H1 (cell line): Measurements from ENCODE around the gene CHTF18. TPM values are rescaled to one million over a fixed set of nuclear protein-coding genes. Genes with fewer than 3 reads are reported as not detected.

Experiments
- CTCF ChIA-PET: fragments of 300-600 bp; sonication (Branson Sonifier 250); formaldehyde crosslinking; loops from one replicate; lab custom pipeline; 2021; ENCODE audit not compliant: partially characterized antibody; lab: Charles Lee
- POLR2A ChIA-PET: fragments of 300-600 bp; sonication (Branson Sonifier 250); formaldehyde crosslinking; loops from one replicate; lab custom pipeline; 2021; ENCODE audit warnings: inconsistent platforms; ENCODE audit not compliant: partially characterized antibody; lab: Charles Lee
- DNase-seq, 2 experiments: peaks; one replicate each; pipeline versions ENCODE4 v3.0.0 to v3.0.0-alpha.2; 2010 to 2022; ENCODE audit warnings: low spot score in 2 of 2, low read depth in 1 of 2, mixed read lengths in 1 of 2
- FAIRE-seq: peaks from 2 replicates; lab custom pipeline; 2011; peaks lifted over from hg19 to GRCh38; lab: Jason Lieb, UNC
- H2AFZ ChIP-seq: 2 replicates; pipeline ENCODE4 v1.8.1; 2012; ENCODE audit warnings: low read length, inconsistent platforms
- H2AK5ac ChIP-seq: 2 replicates; pipeline ENCODE4 v1.6.1; 2013; ENCODE audit warnings: low read depth, low read length
- H2BK120ac ChIP-seq: replicated peaks from 2 replicates; pipeline ENCODE3; 2013; ENCODE audit warnings: low read depth, low read length, inconsistent platforms
- H2BK12ac ChIP-seq: 2 replicates; pipeline ENCODE4 v1.6.1; 2013; ENCODE audit warnings: low read depth, low read length
- H2BK15ac ChIP-seq: 2 replicates; pipeline ENCODE4 v1.6.1; 2013; ENCODE audit warnings: low read length
- H2BK20ac ChIP-seq: 2 replicates; pipeline ENCODE4 v1.6.1; 2013; ENCODE audit warnings: low read length
- H2BK5ac ChIP-seq: 2 replicates; pipeline ENCODE4 v1.6.1; 2013; ENCODE audit warnings: low read depth, low read length
- H3K14ac ChIP-seq: 2 replicates; pipeline ENCODE4 v1.6.1; 2013; ENCODE audit warnings: inconsistent platforms; ENCODE audit not compliant: insufficient read length
- H3K18ac ChIP-seq: 2 replicates; pipeline ENCODE4 v1.6.1; 2013; ENCODE audit warnings: low read length; ENCODE audit errors: extremely low read depth
- H3K23ac ChIP-seq: 2 replicates; pipeline ENCODE4 v1.6.1; 2013; ENCODE audit warnings: inconsistent platforms; ENCODE audit not compliant: insufficient read length
- H3K23me2 ChIP-seq: 2 replicates; pipeline ENCODE4 v1.6.1; 2013; ENCODE audit warnings: low read depth, low read length
- H3K27ac ChIP-seq: 2 replicates; pipeline ENCODE4 v1.6.1; 2011; ENCODE audit warnings: low read depth, low read length, inconsistent platforms
- H3K27me3 ChIP-seq, 4 experiments: replicated peaks in 1 of 4; 1 replicate in 1 of 4; 2 replicates in 3 of 4; pipeline versions ENCODE4 v1.6.1 to v1.8.1; 2011 to 2013; ENCODE audit warnings: low read length in 3 of 4, mild to moderate bottlenecking in 3 of 4, inconsistent platforms in 2 of 4, mixed read lengths in 2 of 4, moderate library complexity in 1 of 4; ENCODE audit not compliant: control insufficient read depth in 3 of 4, insufficient read depth in 3 of 4; ENCODE audit errors: extremely low read depth in 1 of 4
- H3K36me3 ChIP-seq, 4 experiments: 2 replicates each; pipeline versions ENCODE4 v1.6.1 to v1.8.1; 2011 to 2013; ENCODE audit warnings: mild to moderate bottlenecking in 4 of 4, low read length in 3 of 4, moderate library complexity in 2 of 4, control low read depth in 1 of 4, inconsistent platforms in 1 of 4; ENCODE audit not compliant: insufficient read depth in 4 of 4, control insufficient read depth in 2 of 4
- H3K4ac ChIP-seq: replicated peaks from 2 replicates; pipeline ENCODE3; 2013; ENCODE audit warnings: low read length, low read depth, mixed read lengths, inconsistent platforms; ENCODE audit not compliant: insufficient read length
- H3K4me1 ChIP-seq, 4 experiments: replicated peaks in 1 of 4; 1 replicate in 1 of 4; 2 replicates in 3 of 4; pipeline versions ENCODE4 v1.6.1 to v1.8.1; 2011 to 2013; ENCODE audit warnings: low read length in 3 of 4, inconsistent platforms in 2 of 4, mixed read lengths in 1 of 4; ENCODE audit not compliant: insufficient read depth in 4 of 4, control insufficient read depth in 3 of 4
- H3K4me2 ChIP-seq, 2 experiments: 2 replicates each; pipeline versions ENCODE4 v1.6.1 to v1.8.1; 2011 to 2013; ENCODE audit warnings: low read depth in 2 of 2, low read length in 2 of 2, control low read depth in 1 of 2, inconsistent platforms in 1 of 2, mild to moderate bottlenecking in 1 of 2; ENCODE audit not compliant: insufficient read depth in 1 of 2
- H3K4me3 ChIP-seq, 4 experiments: fragments of 200-600, 300-600 bp in 1 of 4; sonication (generic), shearing (Covaris generic), sonication (Bioruptor Twin) in 1 of 4; 2 replicates each; pipeline versions ENCODE4 v1.5.1 to v1.8.1; 2011 to 2016; ENCODE audit warnings: low read length in 4 of 4, low read depth in 3 of 4, control low read depth in 2 of 4, inconsistent platforms in 2 of 4, mild to moderate bottlenecking in 2 of 4, mixed read lengths in 1 of 4, moderate library complexity in 1 of 4; ENCODE audit not compliant: insufficient read depth in 2 of 4; ENCODE audit errors: extremely low read depth in 1 of 4
- H3K56ac ChIP-seq: replicated peaks from 2 replicates; pipeline ENCODE3; 2013; ENCODE audit warnings: low read depth, mild to moderate bottlenecking, mixed read lengths, low read length, inconsistent platforms; ENCODE audit not compliant: insufficient read length
- H3K79me1 ChIP-seq: 2 replicates; pipeline ENCODE4 v1.6.1; 2013; ENCODE audit warnings: low read depth, low read length, control low read depth
- H3K79me2 ChIP-seq, 2 experiments: 2 replicates each; pipeline versions ENCODE4 v1.6.1 to v1.8.1; 2012 to 2013; ENCODE audit warnings: low read length in 2 of 2, mild to moderate bottlenecking in 2 of 2, inconsistent platforms in 1 of 2; ENCODE audit not compliant: insufficient read depth in 2 of 2, control insufficient read depth in 1 of 2
- H3K9ac ChIP-seq, 4 experiments: replicated peaks in 1 of 4; 1 replicate in 1 of 4; 2 replicates in 3 of 4; pipeline versions ENCODE4 v1.6.1 to v1.8.1; 2011 to 2013; ENCODE audit warnings: low read depth in 3 of 4, low read length in 3 of 4, control low read depth in 2 of 4, mild to moderate bottlenecking in 2 of 4, moderate library complexity in 2 of 4, inconsistent platforms in 1 of 4; ENCODE audit errors: extremely low read depth in 1 of 4
- H3K9me3 ChIP-seq, 2 experiments: 2 replicates each; pipeline versions ENCODE4 v1.6.1 to v1.8.1; 2012 to 2013; ENCODE audit warnings: mild to moderate bottlenecking in 2 of 2, moderate library complexity in 2 of 2, control low read depth in 1 of 2, inconsistent platforms in 1 of 2, low read depth in 1 of 2, low read length in 1 of 2, mixed read lengths in 1 of 2; ENCODE audit not compliant: insufficient read depth in 2 of 2
- H4K20me1 ChIP-seq, 2 experiments: replicated peaks in 1 of 2; 2 replicates each; pipeline versions ENCODE3 to v1.8.1; 2011 to 2013; ENCODE audit warnings: inconsistent platforms in 2 of 2, low read length in 2 of 2, mild to moderate bottlenecking in 1 of 2; ENCODE audit not compliant: insufficient read depth in 2 of 2, control insufficient read depth in 1 of 2
- H4K5ac ChIP-seq: 2 replicates; pipeline ENCODE4 v1.6.1; 2013; ENCODE audit warnings: low read length, low read depth, mixed read lengths, inconsistent platforms; ENCODE audit not compliant: insufficient read length
- H4K8ac ChIP-seq: 2 replicates; pipeline ENCODE4 v1.8.0; 2013; ENCODE audit warnings: mild to moderate bottlenecking, moderate library complexity, low read length, inconsistent platforms; ENCODE audit not compliant: insufficient read depth; ENCODE audit errors: extremely low read depth
- H4K91ac ChIP-seq: replicated peaks from 2 replicates; pipeline ENCODE3; 2013; ENCODE audit warnings: low read length, mixed read lengths, inconsistent platforms; ENCODE audit not compliant: insufficient read length
- BACH1 ChIP-seq: IDR thresholded peaks from 2 replicates; pipeline ENCODE4 v1.6.1; 2012; ENCODE audit warnings: low read length, improper control_type of control experiment
- SIRT6 ChIP-seq: IDR thresholded peaks from one replicate; pipeline ENCODE4 v1.7.1; 2012; ENCODE audit warnings: low read length, inconsistent platforms
- WGBS, 2 experiments: shearing (Covaris generic) in 1 of 2; methylation state at CpG; one replicate each; pipeline versions ENCODE4 v1.1.6 to v1.1.7; 2013 to 2015; ENCODE audit warnings: low lambda C conversion rate in 2 of 2, mixed read lengths in 2 of 2, inconsistent platforms in 1 of 2, low coverage in 1 of 2, missing lambda C conversion rate in 1 of 2; ENCODE audit not compliant: insufficient replicate concordance in 2 of 2, insufficient coverage in 1 of 2, insufficient read length in 1 of 2; ENCODE audit errors: extremely low coverage in 1 of 2, missing lambda C conversion rate in 1 of 2; 5-methylcytosine and 5-hydroxymethylcytosine counted together
- polyA plus RNA-seq, 7 experiments: library from polyadenylated mRNA; depleted of rRNA in 3 of 7; stranded (reverse) in 5 of 7; unstranded in 2 of 7; fragments of >200 nt in 5 of 7; fragments of 200-250 nt in 2 of 7; gene quantifications; 1 replicate in 5 of 7; 2 replicates in 1 of 7; 4 replicates in 1 of 7; pipeline versions ENCODE4 v1.2.1 to v1.2.3, GENCODE V29; 2011 to 2013; ENCODE audit warnings: missing spikeins in 2 of 7, mixed read lengths in 2 of 7
- total RNA-seq: library from RNA; stranded (reverse); fragmentation: NEBNext Ultra II Directional; extraction: Animal tissue kit (Norgen Biotek cat#: 25700); gene quantifications from 2 replicates; pipeline ENCODE4 v1.2.1, GENCODE V29; 2021
- TF ChIP-seq, protein P1 (sequence below), 3 experiments: IDR thresholded peaks; 1 replicate in 2 of 3; 2 replicates in 1 of 3; pipeline versions ENCODE4 v1.5.1 to v1.6.1; 2011; ENCODE audit warnings: low read length in 3 of 3, mild to moderate bottlenecking in 3 of 3, inconsistent platforms in 2 of 3, low read depth in 1 of 3, moderate library complexity in 1 of 3; ENCODE audit not compliant: insufficient read depth in 1 of 3; ENCODE audit errors: control extremely low read depth in 1 of 3

The CHTF18 gene
- total and polyA plus RNA-seq, 2 of the 8 experiments (the other 6 are each of a cell fraction or from before 2014, with no cell fraction given): 75.3 to 104 TPM

DNA sequence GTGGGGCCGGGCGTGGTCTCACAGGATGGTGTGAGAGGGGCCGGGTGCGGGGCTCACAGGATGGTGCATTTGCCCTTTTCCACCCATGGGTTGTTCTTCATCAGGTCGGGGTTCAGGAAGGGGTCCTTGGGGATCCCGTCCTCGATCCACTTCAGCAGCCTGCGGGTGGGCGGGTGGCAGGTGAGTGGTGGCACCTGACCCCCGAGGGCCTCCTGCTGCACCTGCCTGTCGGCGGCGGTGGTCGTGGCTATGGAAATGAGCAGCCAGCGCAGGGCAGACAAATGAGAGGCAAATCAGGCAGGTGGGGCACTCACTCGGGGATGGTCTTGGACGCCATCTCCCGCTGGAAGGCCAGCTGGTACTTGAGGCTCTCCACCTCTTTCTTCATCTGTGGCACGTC, 10.2 kb downstream of the CHTF18 start:
- Histone ChIP-seq H3K79me1 (no peaks in the 10 kb centered on the region), H3K4me1 (peaks cover 0 to 17% (median 3%) of the 10 kb centered on the region in 4 experiments; a peak in 4 of 7 replicates), H3K4me2 (no peak overlapping the region), H3K27me3 (peaks cover 1 to 29% (median 20%) of the 10 kb centered on the region in 4 experiments; a peak in 6 of 7 replicates), H3K23ac (no peak overlapping the region), H3K14ac (no peak overlapping the region), H3K23me2 (peaks cover 3% of the 10 kb centered on the region; the same call in 1 of the 2 replicates), H2AFZ (no peak overlapping the region), H3K9ac (no peak overlapping the region), H2BK20ac (no peak overlapping the region), H2BK120ac (no peak overlapping the region), H3K79me2 (no peaks in the 10 kb centered on the region), H2BK12ac (no peak overlapping the region), H3K4ac (no peak overlapping the region), H2BK5ac (no peak overlapping the region), H3K9me3 (no peaks in the 10 kb centered on the region), H4K8ac (no peak overlapping the region), H3K18ac (no peak overlapping the region), H2AK5ac (no peak overlapping the region), H4K5ac (no peak overlapping the region), H4K91ac (no peak overlapping the region), H3K56ac (no peak overlapping the region), H3K4me3 (no peak overlapping the region), H3K27ac (no peak overlapping the region), H4K20me1 (peaks cover 5 to 17% of the 10 kb centered on the region in 2 experiments), H2BK15ac (no peak overlapping the region), H3K36me3 (peaks cover 0 to 22% (median 0%) of the 10 kb centered on the region in 4 experiments; a peak in 5 of 8 replicates)
- no peak for DNase-seq
- no peak for FAIRE-seq
- ChIA-PET CTCF (no interaction called here), POLR2A (interaction anchor here (0.6 to 5.6 kb wide), 7 partner anchors 10 to 101 kb away, joined by 3 to 55 read pairs (median 4); partner anchors contain the start of genes ANTKMT, CCDC78, CHTF18 and METRN)
- TF ChIP-seq SIRT6: no peak
- TF ChIP-seq, protein P1, sequence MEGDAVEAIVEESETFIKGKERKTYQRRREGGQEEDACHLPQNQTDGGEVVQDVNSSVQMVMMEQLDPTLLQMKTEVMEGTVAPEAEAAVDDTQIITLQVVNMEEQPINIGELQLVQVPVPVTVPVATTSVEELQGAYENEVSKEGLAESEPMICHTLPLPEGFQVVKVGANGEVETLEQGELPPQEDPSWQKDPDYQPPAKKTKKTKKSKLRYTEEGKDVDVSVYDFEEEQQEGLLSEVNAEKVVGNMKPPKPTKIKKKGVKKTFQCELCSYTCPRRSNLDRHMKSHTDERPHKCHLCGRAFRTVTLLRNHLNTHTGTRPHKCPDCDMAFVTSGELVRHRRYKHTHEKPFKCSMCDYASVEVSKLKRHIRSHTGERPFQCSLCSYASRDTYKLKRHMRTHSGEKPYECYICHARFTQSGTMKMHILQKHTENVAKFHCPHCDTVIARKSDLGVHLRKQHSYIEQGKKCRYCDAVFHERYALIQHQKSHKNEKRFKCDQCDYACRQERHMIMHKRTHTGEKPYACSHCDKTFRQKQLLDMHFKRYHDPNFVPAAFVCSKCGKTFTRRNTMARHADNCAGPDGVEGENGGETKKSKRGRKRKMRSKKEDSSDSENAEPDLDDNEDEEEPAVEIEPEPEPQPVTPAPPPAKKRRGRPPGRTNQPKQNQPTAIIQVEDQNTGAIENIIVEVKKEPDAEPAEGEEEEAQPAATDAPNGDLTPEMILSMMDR (IDR thresholded peaks at IDR 0.05; ENCODE audit: control extremely low read depth in 1 of 3, insufficient read depth in 1 of 3, low read depth in 1 of 3, low read length in 3 of 3): no peak
- TF ChIP-seq BACH1: no peak
- 93% methylated on average over 13 of the region's 19 CpGs; no CpG with 5 or more reads in 1 of the 2 experiments for WGBS, 2 experiments
